ENCODE data around the gene CFAP65.

DNA sequence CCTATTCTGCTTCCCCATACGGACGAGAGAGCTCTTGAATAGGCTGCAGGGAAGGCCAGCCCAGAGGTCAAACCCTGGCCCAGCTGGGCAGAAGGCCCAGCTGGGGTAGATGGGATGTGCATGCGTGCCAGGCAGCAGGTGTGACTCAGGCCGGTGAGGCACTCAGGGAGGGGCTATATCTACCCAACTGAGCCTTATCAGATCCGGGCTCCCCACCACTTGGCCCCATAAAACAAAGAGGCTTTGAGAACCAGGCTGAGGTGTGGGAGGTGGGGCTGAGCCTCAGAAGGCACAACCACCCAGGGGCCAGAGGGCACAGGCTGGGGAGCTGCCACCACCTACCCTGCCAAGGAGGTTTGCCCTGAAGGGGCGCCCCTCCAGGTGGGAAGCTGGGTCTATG is 8.0 kb upstream of the CFAP65 start:
- TF ChIP-seq, protein P1, sequence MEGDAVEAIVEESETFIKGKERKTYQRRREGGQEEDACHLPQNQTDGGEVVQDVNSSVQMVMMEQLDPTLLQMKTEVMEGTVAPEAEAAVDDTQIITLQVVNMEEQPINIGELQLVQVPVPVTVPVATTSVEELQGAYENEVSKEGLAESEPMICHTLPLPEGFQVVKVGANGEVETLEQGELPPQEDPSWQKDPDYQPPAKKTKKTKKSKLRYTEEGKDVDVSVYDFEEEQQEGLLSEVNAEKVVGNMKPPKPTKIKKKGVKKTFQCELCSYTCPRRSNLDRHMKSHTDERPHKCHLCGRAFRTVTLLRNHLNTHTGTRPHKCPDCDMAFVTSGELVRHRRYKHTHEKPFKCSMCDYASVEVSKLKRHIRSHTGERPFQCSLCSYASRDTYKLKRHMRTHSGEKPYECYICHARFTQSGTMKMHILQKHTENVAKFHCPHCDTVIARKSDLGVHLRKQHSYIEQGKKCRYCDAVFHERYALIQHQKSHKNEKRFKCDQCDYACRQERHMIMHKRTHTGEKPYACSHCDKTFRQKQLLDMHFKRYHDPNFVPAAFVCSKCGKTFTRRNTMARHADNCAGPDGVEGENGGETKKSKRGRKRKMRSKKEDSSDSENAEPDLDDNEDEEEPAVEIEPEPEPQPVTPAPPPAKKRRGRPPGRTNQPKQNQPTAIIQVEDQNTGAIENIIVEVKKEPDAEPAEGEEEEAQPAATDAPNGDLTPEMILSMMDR (IDR thresholded peaks at IDR 0.05) = no peak
- TF ChIP-seq POLR2A (IDR thresholded peaks at IDR 0.05) = no peak
